Ovary (tissue), 9 donors: ENCODE data around the gene SPSB1. TPM values are rescaled to one million over a fixed set of nuclear protein-coding genes. Genes with fewer than 3 reads are reported as not detected.

ENCODE experiments used
- DNase-seq, 5 donors: peaks; one replicate each; pipeline ENCODE4 v3.0.0-alpha.2; 2019 to 2020
- H3K27ac ChIP-seq, 2 donors: fragments of 200-600 bp; one replicate each; pipeline versions ENCODE4 v1.5.1 to v1.8.0; 2019 to 2022
- H3K27me3 ChIP-seq: fragments of 200-600 bp; one replicate; pipeline ENCODE4 v1.8.0; 2022
- H3K36me3 ChIP-seq: fragments of 200-600 bp; sonication (generic); one replicate; pipeline ENCODE4 v1.5.1; 2019
- H3K4me1 ChIP-seq: one replicate; pipeline ENCODE4 v1.8.1; 2013; ENCODE audit warnings: mild to moderate bottlenecking, moderate library complexity; ENCODE audit not compliant: insufficient read depth
- H3K4me3 ChIP-seq: fragments of 200-600 bp; sonication (generic); one replicate; pipeline ENCODE4 v1.5.1; 2017
- H3K9me3 ChIP-seq, 2 donors: fragments of 200-600 bp in 1 of 2; sonication (generic) in 1 of 2; one replicate each; pipeline versions ENCODE4 v1.5.1 to v1.8.1; 2013 to 2019; ENCODE audit warnings: mild to moderate bottlenecking in 1 of 2, moderate library complexity in 1 of 2
- CTCF ChIP-seq, 3 donors: fragments of 450-650 bp in 2 of 3; fragments of 200-600 bp in 1 of 3; IDR thresholded peaks; one replicate each; pipeline versions ENCODE4 v1.5.1 to v1.8.0; 2016 to 2022; ENCODE audit warnings: antibody characterized with exemption in 3 of 3, mild to moderate bottlenecking in 1 of 3
- EP300 ChIP-seq: sonication (generic); formaldehyde crosslinking; IDR thresholded peaks from one replicate; pipeline ENCODE4 v1.6.1; 2017; ENCODE audit warnings: antibody characterized with exemption
- POLR2A ChIP-seq: fragments of 450-650 bp; IDR thresholded peaks from one replicate; pipeline ENCODE4 v1.6.1; 2017; ENCODE audit warnings: antibody characterized with exemption, mild to moderate bottlenecking, moderate library complexity
- WGBS, 3 donors: extraction: QIAGEN DNeasy Blood & Tissue Kit in 1 of 3; methylation state at CpG; one replicate each; pipeline versions ENCODE4 v1.1.5 to v1.1.7; 2013 to 2017; 5-methylcytosine and 5-hydroxymethylcytosine counted together
- intact Hi-C, 4 donors: fragments of 100-400 bp; cut with DNase I; formaldehyde crosslinking; loops; one replicate each; pipeline versions ENCODE4 v1.11.0 to v1.15.1; 2022 to 2023
- polyA plus RNA-seq, 2 donors: library from polyadenylated mRNA; stranded (reverse); fragments of 200-250 nt in 1 of 2; fragments of 350-450 nt in 1 of 2; fragmentation: Illumina TruSeq in 1 of 2; extraction: RNeasy Lipid Tissue Mini Kit (QIAGEN cat#74804) in 1 of 2; gene quantifications; one replicate each; pipeline ENCODE4 v1.2.3, GENCODE V29; 2013 to 2014
- total RNA-seq, 7 donors: library from RNA; depleted of rRNA in 2 of 7; stranded (reverse); fragments of >200 nt in 2 of 7; fragmentation: NEBNext Ultra II Directional in 3 of 7; extraction: Animal tissue kit (Norgen Biotek cat#: 25700) in 3 of 7; gene quantifications; one replicate each; pipeline versions ENCODE4 v1.1.0 to v1.2.4, GENCODE V29; 2016 to 2023
- donor health status: DM: no; HTN: no; CAD: no; lungs with moderate emphysema.
- donor health status: DM: no; HTN: no; CAD: no.
- donor health status: Bipolar disorder and iron deficiency.
- donor health status: DM: yes; HTN: yes; CAD: no.
- donor health status: DM: no; HTN: no; CAD: no.
- donor health status: DM: yes; HTN: yes; CAD: no.

SPSB1 gene
- total and polyA plus RNA-seq, 9 donors: 20.4 to 69.6 (median 34.4) TPM

- 85 to 87% (median 87%) methylated on average over 12 of the region's 12 CpGs for WGBS, 3 donors
- no peaks in the 10 kb centered on the region for H3K36me3 ChIP-seq
- no peak overlapping the region for H3K27ac ChIP-seq
Observed at GRCh38 chr1:9265968-9266367, 26.7 kb upstream of the SPSB1 start.

GRCh38 chr1:9267352-9267686, 25.4 kb upstream of the SPSB1 start:
- H3K4me1 ChIP-seq: peaks cover 3% of the 10 kb centered on the region
- H3K9me3 ChIP-seq: no peaks in the 10 kb centered on the region
- TF ChIP-seq EP300 (no peak), CTCF (IDR thresholded peaks at IDR 0.05) (peak in 1 of 3 donors; percentile 14)
- no peak overlapping the region for H3K4me3 ChIP-seq
- H3K27me3 ChIP-seq: no peaks in the 10 kb centered on the region
- intact Hi-C loops: loop anchor here (1.0 to 10.0 kb wide), 5 partner anchors 187 to 225 kb away; no protein-coding TSS in a partner anchor
- H3K36me3 ChIP-seq: no peaks in the 10 kb centered on the region
- WGBS, 3 donors: 54 to 60% (median 55%) methylated on average over 7 of the region's 7 CpGs
- no peak overlapping the region for H3K27ac ChIP-seq
- DNase-seq: no peak

More at GRCh38 chr1:9265968-9266367, 26.7 kb upstream of the SPSB1 start:
- Histone ChIP-seq H3K4me1 (peaks cover 3% of the 10 kb centered on the region), H3K27me3 (no peaks in the 10 kb centered on the region), H3K9me3 (no peaks in the 10 kb centered on the region), H3K4me3 (no peak overlapping the region)
- intact Hi-C loops: loop anchor here (2.0 to 10.0 kb wide), 4 partner anchors 189 to 226 kb away; no protein-coding TSS in a partner anchor
- TF ChIP-seq CTCF (IDR thresholded peaks at IDR 0.05) (no peak), POLR2A (no peak), EP300 (no peak)
- DNase-seq: peak in 1 of 5 donors; percentile 44

GRCh38 chr1:9267827-9268581, 24.7 kb upstream of the SPSB1 start:
- no peak for DNase-seq
- no peak overlapping the region for H3K27ac ChIP-seq
- intact Hi-C loops: loop anchor here (1.0 to 10.0 kb wide), 5 partner anchors 187 to 224 kb away; no protein-coding TSS in a partner anchor
- TF ChIP-seq EP300: no peak
- no peak for TF ChIP-seq CTCF (IDR thresholded peaks at IDR 0.05)
- no peak for TF ChIP-seq POLR2A
- WGBS, 3 donors: 84 to 93% (median 84%) methylated on average over 7 of the region's 7 CpGs
- H3K36me3 ChIP-seq: no peaks in the 10 kb centered on the region
- peaks cover 3% of the 10 kb centered on the region for H3K4me1 ChIP-seq
- H3K27me3 ChIP-seq: no peaks in the 10 kb centered on the region
- H3K9me3 ChIP-seq: no peaks in the 10 kb centered on the region
- H3K4me3 ChIP-seq: no peak overlapping the region

GRCh38 chr1:9269078-9269501, 23.6 kb upstream of the SPSB1 start:
- Histone ChIP-seq H3K4me1 (peaks cover 3% of the 10 kb centered on the region), H3K36me3 (no peaks in the 10 kb centered on the region), H3K9me3 (no peaks in the 10 kb centered on the region), H3K27me3 (no peaks in the 10 kb centered on the region), H3K4me3 (no peak overlapping the region), H3K27ac (no peak overlapping the region)
- DNase-seq: no peak
- intact Hi-C loops: loop anchor here in 3 of 4 donors (5.0 to 10.0 kb wide), 3 partner anchors 186 to 223 kb away; no protein-coding TSS in a partner anchor
- TF ChIP-seq EP300 (no peak), POLR2A (no peak), CTCF (IDR thresholded peaks at IDR 0.05) (no peak)
- WGBS, 3 donors: 85 to 88% (median 87%) methylated on average over 17 of the region's 17 CpGs
